NOMO-1 treated with dmso at 0.1 percent for 144 hours (cell line): Measurements from ENCODE around the gene COX7B2.

ENCODE experiments used
- DNase-seq: peaks from one replicate; lab custom pipeline; 2025; ENCODE audit not compliant: unreplicated experiment; lab: John Stamatoyannopoulos, UW

Gene COX7B2

GRCh38 chr4:46720055-46720454 lies 189.0 kb downstream of the COX7B2 start:
- no peak for DNase-seq

GRCh38 chr4:46717950-46718349 lies 191.1 kb downstream of the COX7B2 start:
- DNase-seq, result no peak

GRCh38 chr4:46715468-46715867 lies 193.6 kb downstream of the COX7B2 start:
- no peak for DNase-seq

GRCh38 chr4:46698891-46699290 lies 210.2 kb downstream of the COX7B2 start:
- no peak for DNase-seq
